DND-41 (cell line): Measurements from ENCODE around the gene TEX44.

Experiments
- ATAC-seq: fragments of 200-7000 bp; cut with Tn5 transposase; 3 replicates; pipeline ENCODE4 v1.9.1; 2021; ENCODE audit warnings: low read depth; ENCODE audit not compliant: insufficient read depth
- DNase-seq: peaks from one replicate; pipeline ENCODE4 v3.0.0-alpha.2; 2020
- H2AFZ ChIP-seq: 2 replicates; pipeline ENCODE4 v1.6.0; 2012; ENCODE audit warnings: low read depth, low read length
- H3K27ac ChIP-seq: 2 replicates; pipeline ENCODE4 v1.5.1; 2012; ENCODE audit warnings: low read length, inconsistent platforms
- H3K27me3 ChIP-seq: fragments of 200-600 bp; sonication (generic); 2 replicates; pipeline ENCODE4 v1.6.0; 2012; ENCODE audit warnings: low read length, mild to moderate bottlenecking, inconsistent platforms; ENCODE audit not compliant: insufficient read depth, poor library complexity
- H3K36me3 ChIP-seq: 2 replicates; pipeline ENCODE4 v1.5.1; 2012; ENCODE audit warnings: low read length, inconsistent platforms; ENCODE audit not compliant: insufficient read depth
- H3K4me1 ChIP-seq: 2 replicates; pipeline ENCODE4 v1.5.1; 2012; ENCODE audit warnings: mild to moderate bottlenecking, low read length; ENCODE audit not compliant: insufficient read depth
- H3K4me2 ChIP-seq: 2 replicates; pipeline ENCODE4 v1.6.0; 2012; ENCODE audit warnings: mild to moderate bottlenecking, moderate library complexity, low read length, inconsistent platforms; ENCODE audit not compliant: insufficient read depth
- H3K4me3 ChIP-seq, 2 experiments: fragments of 200-600 bp in 1 of 2; shearing (Covaris generic) in 1 of 2; 2 replicates each; pipeline ENCODE4 v1.5.1; 2012 to 2016; ENCODE audit warnings: inconsistent platforms in 2 of 2, low read length in 2 of 2, mild to moderate bottlenecking in 2 of 2, low read depth in 1 of 2, moderate library complexity in 1 of 2
- H3K79me2 ChIP-seq: 2 replicates; pipeline ENCODE4 v1.6.0; 2012; ENCODE audit warnings: low read length, inconsistent platforms; ENCODE audit not compliant: insufficient read depth
- H3K9ac ChIP-seq: 2 replicates; pipeline ENCODE4 v1.6.0; 2012; ENCODE audit warnings: low read depth, mild to moderate bottlenecking, inconsistent platforms, low read length, moderate library complexity
- H3K9me3 ChIP-seq: 2 replicates; pipeline ENCODE4 v1.5.1; 2012; ENCODE audit warnings: low read length, moderate library complexity, mild to moderate bottlenecking, inconsistent platforms; ENCODE audit not compliant: insufficient read depth, severe bottlenecking
- H4K20me1 ChIP-seq: 2 replicates; pipeline ENCODE4 v1.6.0; 2012; ENCODE audit warnings: low read length; ENCODE audit not compliant: insufficient read depth
- CTCF ChIP-seq: IDR thresholded peaks from 2 replicates; pipeline ENCODE4 v1.5.1; 2012; ENCODE audit warnings: borderline replicate concordance, low read length, moderate library complexity, mild to moderate bottlenecking; ENCODE audit not compliant: poor library complexity, severe bottlenecking; ENCODE audit errors: extremely low read depth
- EZH2 ChIP-seq: IDR thresholded peaks from 3 replicates; pipeline ENCODE4 v1.6.1; 2012; ENCODE audit warnings: borderline replicate concordance, low read depth, mild to moderate bottlenecking, moderate library complexity, low read length, inconsistent platforms; ENCODE audit not compliant: severe bottlenecking

Gene TEX44

GRCh38 chr2:231589656-231590055 lies 3.0 kb upstream of the TEX44 start:
- peaks cover 5% of the 10 kb centered on the region for H3K27me3 ChIP-seq
- no peaks in the 10 kb centered on the region for H3K36me3 ChIP-seq
- no peak overlapping the region for H3K4me2 ChIP-seq
- no peak overlapping the region for H2AFZ ChIP-seq
- H3K9me3 ChIP-seq, result no peaks in the 10 kb centered on the region
- DNase-seq, result no peak
- H3K79me2 ChIP-seq, result no peaks in the 10 kb centered on the region
- no peak for TF ChIP-seq EZH2
- no peak for TF ChIP-seq CTCF
- H3K4me1 ChIP-seq, result no peaks in the 10 kb centered on the region
- H3K4me3 ChIP-seq, result no peak overlapping the region
- no peak for ATAC-seq
- no peak overlapping the region for H3K27ac ChIP-seq
- H4K20me1 ChIP-seq, result no peaks in the 10 kb centered on the region
- H3K9ac ChIP-seq, result no peak overlapping the region

GRCh38 chr2:231590614-231591013 lies 2.0 kb upstream of the TEX44 start:
- no peak overlapping the region for H3K9ac ChIP-seq
- DNase-seq, result no peak
- no peak overlapping the region for H3K4me3 ChIP-seq
- no peak overlapping the region for H3K27ac ChIP-seq
- no peaks in the 10 kb centered on the region for H3K9me3 ChIP-seq
- no peak for TF ChIP-seq EZH2
- TF ChIP-seq CTCF, result no peak
- H3K4me2 ChIP-seq, result no peak overlapping the region
- H3K4me1 ChIP-seq, result no peaks in the 10 kb centered on the region
- no peaks in the 10 kb centered on the region for H3K79me2 ChIP-seq
- H3K36me3 ChIP-seq, result no peaks in the 10 kb centered on the region
- no peaks in the 10 kb centered on the region for H4K20me1 ChIP-seq
- H2AFZ ChIP-seq, result no peak overlapping the region
- H3K27me3 ChIP-seq, result peaks cover 5% of the 10 kb centered on the region
- ATAC-seq, result no peak

- peaks cover 5% of the 10 kb centered on the region for H3K27me3 ChIP-seq
- no peaks in the 10 kb centered on the region for H3K9me3 ChIP-seq
- H3K27ac ChIP-seq, result no peak overlapping the region
- no peak overlapping the region for H2AFZ ChIP-seq
- H3K79me2 ChIP-seq, result no peaks in the 10 kb centered on the region
- TF ChIP-seq EZH2, result no peak
- no peak for TF ChIP-seq CTCF
- no peak for ATAC-seq
- no peak overlapping the region for H3K4me3 ChIP-seq
- H3K9ac ChIP-seq, result no peak overlapping the region
- no peak for DNase-seq
- H4K20me1 ChIP-seq, result no peaks in the 10 kb centered on the region
- no peaks in the 10 kb centered on the region for H3K4me1 ChIP-seq
- no peak overlapping the region for H3K4me2 ChIP-seq
- H3K36me3 ChIP-seq, result no peaks in the 10 kb centered on the region
Measured at GRCh38 chr2:231593666-231594065, 1.0 kb downstream of the TEX44 start.
